Activated CD4-positive, alpha-beta T cell treated with anti-CD3 and anti-CD28 coated beads, Interleukin-10, Interleukin-2, amounts not matched to agents 100 ng/mL and 50 ng/mL, durations not matched to agents 16 hours and 8 hours (primary cell): ENCODE data around the gene IL17RA.
A peak's percentile ranks its signal among the peaks of the same experiment; 100 is the strongest.

Source experiments
- DNase-seq: peaks from one replicate; pipeline ENCODE4 v3.0.0-alpha.2; 2020

The IL17RA gene

DNA sequence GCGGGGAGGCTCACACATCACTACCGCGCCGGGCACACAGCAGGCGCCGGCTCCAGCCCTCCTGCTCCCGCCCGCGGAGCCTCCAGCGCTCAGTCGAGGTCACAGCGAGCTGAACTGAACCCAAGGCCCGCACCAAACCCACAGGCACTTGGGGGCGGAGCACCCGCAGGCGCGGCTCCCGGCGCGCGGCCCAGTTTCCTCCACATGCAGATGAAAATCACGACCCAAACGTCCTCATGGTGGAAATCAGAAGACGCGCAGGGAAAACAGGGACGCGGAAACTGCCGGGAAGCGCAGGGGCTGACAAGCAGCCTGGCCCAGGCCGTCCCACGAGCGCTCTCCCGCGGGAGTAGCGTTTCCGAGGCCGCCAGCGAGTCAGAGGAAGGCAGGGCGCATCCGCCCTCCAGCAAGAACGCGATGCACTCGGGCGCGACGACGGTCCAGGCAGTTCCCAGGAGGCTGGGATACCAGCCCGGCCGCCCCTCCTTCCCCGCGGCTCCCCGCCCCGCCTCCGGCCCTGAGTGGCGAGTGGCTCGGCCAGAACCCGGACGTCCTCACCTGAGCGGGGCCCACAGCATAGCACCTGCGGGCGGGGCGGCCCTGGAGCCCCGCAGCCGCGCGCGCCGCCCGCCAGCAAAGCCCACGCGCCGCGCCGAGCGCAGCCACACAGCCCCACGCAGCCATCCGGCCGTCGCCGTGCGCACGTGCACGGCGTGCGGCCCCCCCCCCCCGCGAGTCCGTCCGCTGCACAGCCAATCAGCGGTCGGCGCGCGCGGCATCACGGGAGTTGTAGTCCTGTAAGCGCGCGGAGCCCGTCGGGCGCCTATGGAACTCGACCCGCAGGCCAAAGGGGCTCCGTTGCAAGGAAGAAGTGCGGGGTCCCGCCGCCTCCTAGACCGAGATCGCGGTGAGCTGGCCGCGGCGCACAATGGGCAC lies 74.0 kb downstream of the IL17RA start, which contains the start of gene HDHD5:
Gene HDHD5, minus strand, starts transcription at position 710 of the 936 bp plus-strand sequence. Its CDS starts 26 bp downstream, at position 684.
- DNase-seq = peak; percentile 91

GRCh38 chr22:17159504-17159951 lies 74.7 kb downstream of the IL17RA start:
- peak; percentile 75 for DNase-seq

DNA sequence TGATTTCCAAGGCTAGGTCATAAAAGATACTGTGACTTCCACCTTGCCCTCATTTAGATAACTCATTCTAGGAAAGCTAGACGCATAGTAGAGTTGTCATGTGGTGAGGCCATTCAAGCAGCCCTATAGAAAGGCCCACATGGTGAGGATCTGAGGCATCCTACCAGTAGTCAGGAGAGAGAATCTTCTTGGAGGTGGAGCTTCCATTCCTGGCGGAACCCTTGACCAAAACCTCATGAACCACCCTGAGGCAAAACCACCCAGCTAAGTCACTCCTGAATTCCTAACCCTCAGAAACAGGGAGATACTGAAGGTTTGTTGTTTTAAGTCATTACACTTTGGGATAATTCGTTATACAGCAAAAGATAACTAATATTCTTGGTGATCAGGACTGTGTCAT lies 77.2 kb downstream of the IL17RA start:
- no peak for DNase-seq

DNA sequence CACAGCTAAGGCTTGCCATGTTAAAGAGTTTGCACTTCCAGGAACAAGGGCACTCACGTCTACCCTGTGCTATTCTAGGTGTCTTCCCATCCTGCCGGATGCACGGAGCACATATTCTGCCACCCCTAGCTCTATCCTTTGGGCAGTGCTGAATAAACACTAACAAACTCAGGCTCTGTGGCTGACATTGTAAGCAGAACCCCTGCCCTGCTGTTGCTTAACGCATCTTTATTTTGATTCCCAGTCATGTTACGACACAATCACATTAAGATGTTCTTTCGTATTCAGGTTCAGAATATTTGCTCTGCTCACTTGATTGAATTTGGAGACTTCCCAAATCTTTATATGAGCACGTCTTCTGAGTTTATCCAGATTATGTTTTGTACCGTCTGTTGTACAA lies 77.9 kb downstream of the IL17RA start:
- no peak for DNase-seq

- DNase-seq = no peak
These were observed 79.7 kb downstream of the IL17RA start for GRCh38 chr22:17164392-17165024.
